ENCODE measurements around the gene RANBP1.

DNA sequence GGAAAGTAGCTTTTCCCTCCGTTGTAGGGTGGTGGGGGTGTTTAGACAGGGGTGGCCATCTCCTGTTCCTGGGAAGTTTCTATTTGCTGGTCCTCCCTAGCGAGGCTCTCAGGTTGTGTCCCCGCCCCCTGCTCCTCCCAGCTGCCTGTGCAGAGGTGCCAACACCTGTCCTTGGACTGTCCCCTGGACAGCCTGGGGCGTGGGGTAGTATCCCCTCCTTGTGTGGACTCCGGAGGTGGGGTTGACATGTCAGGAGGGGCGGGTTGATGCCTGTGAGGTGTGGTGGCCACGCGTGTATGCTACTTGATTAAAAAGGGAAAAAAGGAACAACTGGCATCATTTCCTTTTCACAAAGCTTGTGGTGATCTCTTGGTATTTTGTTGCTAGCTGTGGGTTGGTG is 14.3 kb upstream of the RANBP1 start:
- TF ChIP-seq, protein P1, sequence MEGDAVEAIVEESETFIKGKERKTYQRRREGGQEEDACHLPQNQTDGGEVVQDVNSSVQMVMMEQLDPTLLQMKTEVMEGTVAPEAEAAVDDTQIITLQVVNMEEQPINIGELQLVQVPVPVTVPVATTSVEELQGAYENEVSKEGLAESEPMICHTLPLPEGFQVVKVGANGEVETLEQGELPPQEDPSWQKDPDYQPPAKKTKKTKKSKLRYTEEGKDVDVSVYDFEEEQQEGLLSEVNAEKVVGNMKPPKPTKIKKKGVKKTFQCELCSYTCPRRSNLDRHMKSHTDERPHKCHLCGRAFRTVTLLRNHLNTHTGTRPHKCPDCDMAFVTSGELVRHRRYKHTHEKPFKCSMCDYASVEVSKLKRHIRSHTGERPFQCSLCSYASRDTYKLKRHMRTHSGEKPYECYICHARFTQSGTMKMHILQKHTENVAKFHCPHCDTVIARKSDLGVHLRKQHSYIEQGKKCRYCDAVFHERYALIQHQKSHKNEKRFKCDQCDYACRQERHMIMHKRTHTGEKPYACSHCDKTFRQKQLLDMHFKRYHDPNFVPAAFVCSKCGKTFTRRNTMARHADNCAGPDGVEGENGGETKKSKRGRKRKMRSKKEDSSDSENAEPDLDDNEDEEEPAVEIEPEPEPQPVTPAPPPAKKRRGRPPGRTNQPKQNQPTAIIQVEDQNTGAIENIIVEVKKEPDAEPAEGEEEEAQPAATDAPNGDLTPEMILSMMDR (conservative IDR thresholded peaks at IDR 0.05) = no peak
- no peak for TF ChIP-seq EZH2 (IDR thresholded peaks at IDR 0.05; ENCODE audit: low read depth)
